Ishikawa (cell line): Measurements from ENCODE around the gene ATP5PO.

Experiments used
- CEBPB ChIP-seq: IDR thresholded peaks from 2 replicates; pipeline ENCODE4 v1.6.1; 2012
- CREB1 ChIP-seq: IDR thresholded peaks from 2 replicates; pipeline ENCODE4 v1.6.1; 2012; ENCODE audit warnings: low read depth
- EGR1 ChIP-seq: IDR thresholded peaks from 2 replicates; pipeline ENCODE4 v1.6.1; 2012
- EP300 ChIP-seq: IDR thresholded peaks from 2 replicates; pipeline ENCODE4 v1.6.1; 2012; ENCODE audit warnings: borderline replicate concordance
- FOXM1 ChIP-seq: IDR thresholded peaks from 2 replicates; pipeline ENCODE4 v1.6.1; 2012; ENCODE audit warnings: low read depth, borderline replicate concordance
- MAX ChIP-seq: IDR thresholded peaks from 2 replicates; pipeline ENCODE4 v1.6.1; 2012
- NFIC ChIP-seq: IDR thresholded peaks from 2 replicates; pipeline ENCODE4 v1.6.1; 2012
- RAD21 ChIP-seq: IDR thresholded peaks from 2 replicates; pipeline ENCODE4 v1.6.1; 2012; ENCODE audit warnings: low read depth
- TAF1 ChIP-seq: IDR thresholded peaks from 2 replicates; pipeline ENCODE4 v1.6.1; 2012; ENCODE audit warnings: low read depth, mild to moderate bottlenecking
- TCF12 ChIP-seq: IDR thresholded peaks from 2 replicates; pipeline ENCODE4 v1.6.1; 2012; ENCODE audit warnings: low read depth
- TEAD4 ChIP-seq: IDR thresholded peaks from 2 replicates; pipeline ENCODE4 v1.6.1; 2012
- YY1 ChIP-seq: IDR thresholded peaks from 2 replicates; pipeline ENCODE4 v1.6.1; 2012; ENCODE audit warnings: low read depth
- ZBTB7A ChIP-seq: IDR thresholded peaks from 2 replicates; pipeline ENCODE4 v1.6.1; 2012; ENCODE audit warnings: low read depth
- TF ChIP-seq, protein P1 (sequence below): IDR thresholded peaks from 2 replicates; pipeline ENCODE4 v1.6.1; 2012
- TF ChIP-seq, protein P2 (sequence below): IDR thresholded peaks from 2 replicates; pipeline ENCODE4 v1.6.1; 2012; ENCODE audit warnings: low read depth, mild to moderate bottlenecking

The ATP5PO gene

GRCh38 chr21:33860332-33860879 is 55.2 kb downstream of the ATP5PO start:
- TF ChIP-seq MAX: no peak
- no peak for TF ChIP-seq RAD21
- no peak for TF ChIP-seq TCF12
- TF ChIP-seq, protein P1, sequence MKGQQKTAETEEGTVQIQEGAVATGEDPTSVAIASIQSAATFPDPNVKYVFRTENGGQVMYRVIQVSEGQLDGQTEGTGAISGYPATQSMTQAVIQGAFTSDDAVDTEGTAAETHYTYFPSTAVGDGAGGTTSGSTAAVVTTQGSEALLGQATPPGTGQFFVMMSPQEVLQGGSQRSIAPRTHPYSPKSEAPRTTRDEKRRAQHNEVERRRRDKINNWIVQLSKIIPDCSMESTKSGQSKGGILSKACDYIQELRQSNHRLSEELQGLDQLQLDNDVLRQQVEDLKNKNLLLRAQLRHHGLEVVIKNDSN: no peak
- TF ChIP-seq FOXM1: no peak
- TF ChIP-seq TAF1: no peak
- no peak for TF ChIP-seq TEAD4
- no peak for TF ChIP-seq NFIC
- no peak for TF ChIP-seq CEBPB
- no peak for TF ChIP-seq EP300
- no peak for TF ChIP-seq ZBTB7A
- TF ChIP-seq YY1: no peak

DNA sequence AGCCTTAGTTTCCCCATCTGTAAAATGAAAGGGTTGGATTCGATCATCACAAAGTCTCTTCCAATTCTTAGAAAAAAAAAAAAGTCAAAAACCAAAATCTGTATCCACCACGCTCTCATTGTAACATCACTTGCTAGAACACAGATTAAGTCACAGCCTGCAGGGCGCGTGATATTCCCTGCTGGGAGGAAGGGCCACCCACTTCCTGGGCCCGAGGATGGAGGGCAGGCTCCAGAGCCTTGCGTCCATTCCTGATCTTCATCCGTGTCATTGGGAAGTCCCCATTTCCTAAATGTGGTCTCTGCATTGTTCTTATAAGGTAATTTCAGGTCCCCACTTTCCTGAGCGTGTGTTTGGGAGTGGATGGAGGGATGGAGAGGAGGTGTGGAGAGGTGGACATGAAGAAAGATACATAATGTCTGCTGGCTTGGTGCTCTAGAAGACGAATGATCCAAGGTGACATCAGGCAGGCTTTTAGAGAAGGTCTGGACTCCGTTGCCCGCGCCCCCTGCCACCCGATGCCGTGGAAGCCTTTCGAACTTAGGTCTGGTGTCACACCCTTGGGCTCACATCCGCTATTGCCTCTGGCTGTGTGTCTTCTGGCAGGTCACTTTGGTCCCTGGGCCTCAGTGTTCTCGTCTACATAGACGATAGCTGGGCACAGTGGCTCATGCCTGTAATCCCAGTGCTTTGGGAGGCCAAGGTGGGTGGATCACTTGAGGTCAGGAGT is 56.1 kb downstream of the ATP5PO start:
- TF ChIP-seq CREB1 (no peak), NFIC (no peak), YY1 (no peak), MAX (no peak), EGR1 (no peak)

DNA sequence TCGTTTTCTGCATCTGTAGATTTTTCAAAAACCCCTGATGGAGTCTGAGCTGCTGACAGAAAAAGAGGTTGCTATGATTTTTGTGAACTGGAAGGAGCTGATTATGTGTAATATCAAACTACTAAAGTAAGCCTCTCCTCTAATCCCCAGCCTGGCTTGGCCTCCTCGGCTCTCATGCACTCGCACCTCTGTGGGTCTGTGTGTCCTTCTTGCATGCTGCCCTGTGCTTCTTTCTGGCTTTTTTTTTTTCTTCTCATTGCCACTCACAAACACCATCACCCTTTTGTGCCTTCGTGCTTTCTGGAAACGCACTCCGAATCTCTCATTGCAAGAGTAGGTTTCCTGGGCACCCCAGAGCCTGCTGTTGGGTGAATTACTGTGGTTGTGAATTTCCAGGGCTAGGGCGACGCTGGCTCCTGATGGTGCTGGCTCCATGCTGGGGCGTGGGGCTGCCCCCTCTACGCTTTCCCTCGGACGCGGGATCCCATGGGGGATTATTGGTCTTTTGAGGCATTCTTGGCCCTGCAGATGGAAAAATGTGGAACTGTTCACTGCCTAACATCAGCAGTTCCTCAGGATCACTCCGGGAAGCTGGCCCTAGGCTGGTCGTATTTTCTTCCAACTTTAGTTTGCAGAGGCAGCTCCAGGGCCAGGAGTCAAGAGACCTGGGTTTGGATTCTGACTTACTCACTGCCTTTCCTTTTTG is 56.8 kb downstream of the ATP5PO start:
- TF ChIP-seq, protein P2, sequence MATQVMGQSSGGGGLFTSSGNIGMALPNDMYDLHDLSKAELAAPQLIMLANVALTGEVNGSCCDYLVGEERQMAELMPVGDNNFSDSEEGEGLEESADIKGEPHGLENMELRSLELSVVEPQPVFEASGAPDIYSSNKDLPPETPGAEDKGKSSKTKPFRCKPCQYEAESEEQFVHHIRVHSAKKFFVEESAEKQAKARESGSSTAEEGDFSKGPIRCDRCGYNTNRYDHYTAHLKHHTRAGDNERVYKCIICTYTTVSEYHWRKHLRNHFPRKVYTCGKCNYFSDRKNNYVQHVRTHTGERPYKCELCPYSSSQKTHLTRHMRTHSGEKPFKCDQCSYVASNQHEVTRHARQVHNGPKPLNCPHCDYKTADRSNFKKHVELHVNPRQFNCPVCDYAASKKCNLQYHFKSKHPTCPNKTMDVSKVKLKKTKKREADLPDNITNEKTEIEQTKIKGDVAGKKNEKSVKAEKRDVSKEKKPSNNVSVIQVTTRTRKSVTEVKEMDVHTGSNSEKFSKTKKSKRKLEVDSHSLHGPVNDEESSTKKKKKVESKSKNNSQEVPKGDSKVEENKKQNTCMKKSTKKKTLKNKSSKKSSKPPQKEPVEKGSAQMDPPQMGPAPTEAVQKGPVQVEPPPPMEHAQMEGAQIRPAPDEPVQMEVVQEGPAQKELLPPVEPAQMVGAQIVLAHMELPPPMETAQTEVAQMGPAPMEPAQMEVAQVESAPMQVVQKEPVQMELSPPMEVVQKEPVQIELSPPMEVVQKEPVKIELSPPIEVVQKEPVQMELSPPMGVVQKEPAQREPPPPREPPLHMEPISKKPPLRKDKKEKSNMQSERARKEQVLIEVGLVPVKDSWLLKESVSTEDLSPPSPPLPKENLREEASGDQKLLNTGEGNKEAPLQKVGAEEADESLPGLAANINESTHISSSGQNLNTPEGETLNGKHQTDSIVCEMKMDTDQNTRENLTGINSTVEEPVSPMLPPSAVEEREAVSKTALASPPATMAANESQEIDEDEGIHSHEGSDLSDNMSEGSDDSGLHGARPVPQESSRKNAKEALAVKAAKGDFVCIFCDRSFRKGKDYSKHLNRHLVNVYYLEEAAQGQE: no peak
- TF ChIP-seq, protein P1: no peak
- TF ChIP-seq YY1: no peak
- no peak for TF ChIP-seq EGR1
- TF ChIP-seq CREB1: no peak
- no peak for TF ChIP-seq EP300
- no peak for TF ChIP-seq ZBTB7A
- no peak for TF ChIP-seq CEBPB
- no peak for TF ChIP-seq TAF1
- no peak for TF ChIP-seq MAX
- no peak for TF ChIP-seq TEAD4
- no peak for TF ChIP-seq FOXM1
- TF ChIP-seq NFIC: no peak
- TF ChIP-seq TCF12: no peak
- TF ChIP-seq RAD21: no peak

DNA sequence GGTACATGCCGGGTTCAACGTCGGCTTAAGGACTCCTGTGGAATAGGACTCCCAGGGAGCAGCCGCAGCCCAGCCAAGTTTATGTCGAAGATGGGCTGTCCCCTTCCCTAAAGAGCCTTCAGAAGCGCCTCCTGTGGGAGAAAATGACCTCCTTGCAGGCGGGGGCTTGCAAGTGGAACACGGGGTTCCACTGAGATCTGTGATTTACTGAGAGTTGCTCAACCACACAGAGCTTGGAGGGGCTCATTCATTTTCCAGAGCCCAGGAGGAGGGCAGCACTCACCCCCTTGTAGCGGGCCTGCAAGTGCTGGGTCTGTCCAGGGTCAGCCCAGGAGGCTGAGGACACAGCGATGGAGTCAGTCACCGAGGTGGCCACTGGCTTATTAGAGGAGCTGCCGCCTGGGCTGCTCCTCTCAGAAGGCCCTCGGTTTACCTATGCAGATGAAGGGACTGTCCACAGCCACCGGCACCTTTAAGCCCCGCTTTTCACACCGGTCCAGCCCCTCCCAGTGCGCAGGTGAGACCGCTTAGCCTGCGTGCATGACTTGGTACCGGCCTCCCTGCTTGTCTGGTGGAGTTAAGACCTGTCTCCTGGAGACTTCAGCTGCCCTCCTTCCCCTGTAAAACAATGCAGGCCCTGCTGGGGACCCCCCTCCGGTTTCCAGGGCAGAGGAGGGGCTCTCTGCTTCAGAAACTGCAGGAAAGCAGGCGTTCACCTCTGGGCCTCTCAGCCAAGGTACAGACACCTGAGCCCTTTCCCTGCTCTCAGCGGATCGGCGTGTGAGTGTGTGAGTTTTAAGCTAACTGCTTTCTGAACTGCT is 57.5 kb downstream of the ATP5PO start:
- TF ChIP-seq CEBPB (no peak), EP300 (no peak), TCF12 (no peak), EGR1 (no peak), MAX (no peak), FOXM1 (no peak), CREB1 (no peak), TEAD4 (no peak), TAF1 (no peak)
- TF ChIP-seq, protein P2: no peak
- TF ChIP-seq, protein P1: no peak
